GM12878 (cell line): ENCODE data around the gene CLMP. TPM values are rescaled to one million over a fixed set of nuclear protein-coding genes. Genes with fewer than 3 reads are reported as not detected.

Experiments used
- ATAC-seq: fragments of 200-7000 bp; cut with Tn5 transposase; 3 replicates; pipeline ENCODE4 v1.9.1; 2020; ENCODE audit warnings: mild to moderate bottlenecking, moderate library complexity
- BruUV-seq: library from RNA; stranded (reverse); fragments of 400-500 nt; replicated peaks from 2 replicates; lab custom pipeline; 2021; lab: Mats Ljungman, UMichigan
- CTCF ChIA-PET: fragments of 300-600 bp; sonication (Branson Sonifier 250); formaldehyde crosslinking; extraction: SDS; loops from one replicate; lab custom pipeline; 2021; ENCODE audit warnings: inconsistent platforms; lab: Yijun Ruan, JAX
- POLR2A ChIA-PET: fragments of 350-600 bp; formaldehyde crosslinking; extraction: SDS; loops from one replicate; lab custom pipeline; 2021; ENCODE audit warnings: inconsistent platforms; lab: Charles Lee
- RAD21 ChIA-PET: fragments of 300-600 bp; sonication (Branson Sonifier 250); formaldehyde crosslinking; loops from one replicate; lab custom pipeline; 2023; ENCODE audit warnings: antibody characterized with exemption; ENCODE audit not compliant: unreplicated experiment; lab: Charles Lee
- SMC1A ChIA-PET: fragments of 300-600 bp; sonication (Branson Sonifier 250); formaldehyde crosslinking; loops from one replicate; lab custom pipeline; 2023; ENCODE audit not compliant: unreplicated experiment, uncharacterized antibody; lab: Charles Lee
- DNase-seq: peaks from one replicate; pipeline ENCODE4 v3.0.0-alpha.2; 2011; ENCODE audit warnings: low read depth, low spot score
- FAIRE-seq: peaks from 3 replicates; lab custom pipeline; 2011; peaks lifted over from hg19 to GRCh38; lab: Jason Lieb, UNC
- H2AFZ ChIP-seq: 2 replicates; pipeline ENCODE4 v1.6.0; 2011; ENCODE audit warnings: low read depth, low read length, control low read depth; ENCODE audit not compliant: control insufficient read depth
- H3K27ac ChIP-seq: 2 replicates; pipeline ENCODE4 v1.5.1; 2011; ENCODE audit warnings: control low read depth; ENCODE audit not compliant: control insufficient read depth, insufficient read depth
- H3K27me3 ChIP-seq, 2 experiments: replicated peaks in 1 of 2; 2 replicates each; pipeline versions ENCODE4 v1.6.0 to v1.6.1; 2011; ENCODE audit warnings: low read length in 1 of 2; ENCODE audit not compliant: control insufficient read depth in 2 of 2, insufficient read depth in 2 of 2
- H3K36me3 ChIP-seq, 2 experiments: 2 replicates each; pipeline ENCODE4 v1.5.1; 2011; ENCODE audit warnings: low read length in 1 of 2; ENCODE audit not compliant: control insufficient read depth in 2 of 2, insufficient read depth in 2 of 2
- H3K4me1 ChIP-seq: 2 replicates; pipeline ENCODE4 v1.6.1; 2011; ENCODE audit warnings: mild to moderate bottlenecking, low read length, moderate library complexity, mixed read lengths; ENCODE audit not compliant: control insufficient read depth, insufficient read depth
- H3K4me2 ChIP-seq: 2 replicates; pipeline ENCODE4 v1.6.0; 2011; ENCODE audit warnings: control low read depth; ENCODE audit not compliant: control insufficient read depth, insufficient read depth
- H3K4me3 ChIP-seq: fragments of 200-600 bp; sonication (generic); 2 replicates; pipeline ENCODE4 v1.5.1; 2016
- H3K79me2 ChIP-seq: 2 replicates; pipeline ENCODE4 v1.6.0; 2011; ENCODE audit warnings: low read length; ENCODE audit not compliant: control insufficient read depth, insufficient read depth
- H3K9ac ChIP-seq: 2 replicates; pipeline ENCODE4 v1.8.0; 2011; ENCODE audit warnings: low read length, control low read depth, mixed read lengths; ENCODE audit not compliant: control insufficient read depth, insufficient read depth
- H3K9me3 ChIP-seq: replicated peaks from 3 replicates; pipeline ENCODE4 v1.5.1; 2011; ENCODE audit warnings: mild to moderate bottlenecking, low read length; ENCODE audit not compliant: control insufficient read depth, insufficient read depth
- H4K20me1 ChIP-seq: 2 replicates; pipeline ENCODE4 v1.6.0; 2011; ENCODE audit not compliant: control insufficient read depth, insufficient read depth
- BHLHE40 ChIP-seq, 2 experiments: fragments of 450-650 bp in 1 of 2; IDR thresholded peaks; 2 replicates each; pipeline ENCODE4 v1.6.1; 2011 to 2017; ENCODE audit warnings: low read depth in 2 of 2, borderline replicate concordance in 1 of 2, improper control_type of control experiment in 1 of 2, low read length in 1 of 2, mild to moderate bottlenecking in 1 of 2
- CEBPB ChIP-seq, 2 experiments: fragments of 150-350 bp in 1 of 2; IDR thresholded peaks; 2 replicates each; pipeline ENCODE4 v1.6.1; 2012 to 2014; ENCODE audit warnings: low read depth in 2 of 2, low read length in 2 of 2, borderline replicate concordance in 1 of 2, inconsistent platforms in 1 of 2
- CEBPZ ChIP-seq: fragments of 150-350 bp; IDR thresholded peaks from 2 replicates; pipeline ENCODE4 v1.6.1; 2016; ENCODE audit warnings: low read depth, low read length
- DPF2 ChIP-seq: fragments of 450-650 bp; IDR thresholded peaks from 2 replicates; pipeline ENCODE4 v1.6.1; 2017; ENCODE audit warnings: mild to moderate bottlenecking
- E2F4 ChIP-seq: IDR thresholded peaks from 2 replicates; pipeline ENCODE4 v1.6.1; 2012; ENCODE audit warnings: low read depth, low read length, improper control_type of control experiment
- ELK1 ChIP-seq: IDR thresholded peaks from 2 replicates; pipeline ENCODE4 v1.6.1; 2012; ENCODE audit warnings: low read depth, low read length, improper control_type of control experiment
- ESRRA ChIP-seq: IDR thresholded peaks from 2 replicates; pipeline ENCODE4 v1.6.1; 2012; ENCODE audit warnings: mild to moderate bottlenecking, low read length, improper control_type of control experiment
- HCFC1 ChIP-seq: fragments of 150-350 bp; IDR thresholded peaks from 2 replicates; pipeline ENCODE4 v1.6.1; 2014; ENCODE audit warnings: low read length
- KLF5 ChIP-seq: fragments of 450-650 bp; IDR thresholded peaks from 2 replicates; pipeline ENCODE4 v1.6.1; 2014; ENCODE audit warnings: mild to moderate bottlenecking; ENCODE audit not compliant: partially characterized antibody
- POU2F2 ChIP-seq: IDR thresholded peaks from 3 replicates; pipeline ENCODE4 v1.6.1; 2011; ENCODE audit warnings: low read depth, mild to moderate bottlenecking, low read length, borderline replicate concordance
- RFX5 ChIP-seq: IDR thresholded peaks from 2 replicates; pipeline ENCODE4 v1.6.1; 2011; ENCODE audit warnings: low read depth, low read length, improper control_type of control experiment
- SIN3A ChIP-seq: IDR thresholded peaks from 2 replicates; pipeline ENCODE4 v1.6.1; 2012; ENCODE audit warnings: low read depth, low read length, improper control_type of control experiment
- SIX5 ChIP-seq: IDR thresholded peaks from 2 replicates; pipeline ENCODE4 v1.6.1; 2011; ENCODE audit warnings: mild to moderate bottlenecking, low read depth, low read length, moderate library complexity; ENCODE audit not compliant: severe bottlenecking
- SMARCA5 ChIP-seq: fragments of 450-650 bp; IDR thresholded peaks from 2 replicates; pipeline ENCODE4 v1.6.1; 2017; ENCODE audit warnings: mild to moderate bottlenecking
- STAT3 ChIP-seq: IDR thresholded peaks from 2 replicates; pipeline ENCODE4 v1.6.1; 2011; ENCODE audit warnings: low read depth, low read length, improper control_type of control experiment
- TBL1XR1 ChIP-seq: IDR thresholded peaks from 2 replicates; pipeline ENCODE4 v1.6.1; 2012; ENCODE audit warnings: low read depth, low read length, improper control_type of control experiment
- TCF7 ChIP-seq: IDR thresholded peaks from 2 replicates; pipeline ENCODE4 v1.6.1; 2014; ENCODE audit warnings: antibody characterized with exemption, borderline replicate concordance
- ZZZ3 ChIP-seq: IDR thresholded peaks from 2 replicates; pipeline ENCODE4 v1.6.1; 2011; ENCODE audit warnings: low read depth; ENCODE audit not compliant: control insufficient read depth, insufficient read length
- WGBS: methylation state at CpG from one replicate; pipeline ENCODE4 v1.1.6; 2016; ENCODE audit warnings: low lambda C conversion rate; ENCODE audit not compliant: insufficient replicate concordance, insufficient coverage; ENCODE audit errors: missing lambda C conversion rate; 5-methylcytosine and 5-hydroxymethylcytosine counted together
- in situ Hi-C: fragments of 300-500 bp; cut with MboI; formaldehyde crosslinking; loops from 9 replicates; pipeline ENCODE4 v1.14.3; 2018; ENCODE audit warnings: mixed read lengths
- intact Hi-C: fragments of 100-400 bp; cut with micrococcal nuclease; formaldehyde crosslinking; loops from one replicate; pipeline ENCODE4 v1.14.2; 2022; ENCODE audit not compliant: unreplicated experiment
- polyA plus RNA-seq, 11 experiments: library from polyadenylated mRNA; depleted of rRNA in 4 of 11; unstranded in 6 of 11; stranded (reverse) in 5 of 11; fragments of >200 nt; fragmentation: Nextera tagmentation in 4 of 11; fragmentation: Illumina TruSeq in 1 of 11; extraction: Ambion mirVana in 4 of 11; extraction: Trizol in 1 of 11; gene quantifications; 1 replicate in 1 of 11; 2 replicates in 10 of 11; pipeline versions ENCODE4 v1.2.1 to v1.2.3, GENCODE V29; 2011 to 2016; ENCODE audit warnings: inconsistent platforms in 2 of 11, missing spikeins in 2 of 11, low read depth in 1 of 11
- total RNA-seq, 4 experiments: library from RNA; depleted of rRNA in 3 of 4; stranded (reverse); fragments of >200 nt in 3 of 4; fragmentation: Illumina TruSeq in 1 of 4; extraction: Trizol in 1 of 4; gene quantifications; 2 replicates each; pipeline versions ENCODE4 v1.2.1 to v1.2.3, GENCODE V29; 2013 to 2021

CLMP gene
- total and polyA plus RNA-seq, 10 of the 15 experiments (the other 5 are each of a cell fraction or from before 2014, with no cell fraction given) = 0.01 to 0.71 (median 0.20) TPM; not detected in 4

GRCh38 chr11:123139206-123139605 lies 55.8 kb downstream of the CLMP start (continued):
- no peak for TF ChIP-seq E2F4

GRCh38 chr11:123137431-123138224 lies 57.4 kb downstream of the CLMP start:
- Histone ChIP-seq H3K4me1 (no peaks in the 10 kb centered on the region; the same call in 1 of the 2 replicates), H3K27me3 (no peaks in the 10 kb centered on the region; a peak in 1 of 4 replicates), H3K4me3 (no peak overlapping the region), H3K4me2 (no peak overlapping the region), H3K27ac (no peak overlapping the region), H3K36me3 (no peaks in the 10 kb centered on the region), H3K9me3 (no peaks in the 10 kb centered on the region), H3K9ac (no peak overlapping the region), H2AFZ (no peak overlapping the region; the same call in 1 of the 2 replicates), H3K79me2 (no peaks in the 10 kb centered on the region), H4K20me1 (no peaks in the 10 kb centered on the region)
- SMC1A ChIA-PET = interaction anchor here (0.6 kb wide), 1 partner anchor 8 kb away, joined by 3 read pairs; no protein-coding TSS in a partner anchor
- BruUV-seq = no TSS peak
- 16% methylated on average over 24 of the region's 24 CpGs for WGBS
- CTCF ChIA-PET = no interaction called here
- ATAC-seq = no peak
- FAIRE-seq = no peak
- in situ Hi-C loops (no loop called here), intact Hi-C loops (no loop called here)
- DNase-seq = no peak
- no peak for TF ChIP-seq RFX5
- TF ChIP-seq CEBPZ = no peak
- TF ChIP-seq HCFC1 = no peak
- no peak for TF ChIP-seq ESRRA
- no peak for TF ChIP-seq TBL1XR1
- no peak for TF ChIP-seq SMARCA5
- no peak for TF ChIP-seq SIX5
- TF ChIP-seq CEBPB (IDR thresholded peaks at IDR 0.05; ENCODE audit: borderline replicate concordance in 1 of 2, low read depth in 2 of 2, low read length in 2 of 2) = no peak
- no peak for TF ChIP-seq TCF7
- TF ChIP-seq POU2F2 = no peak
- no peak for TF ChIP-seq DPF2
- TF ChIP-seq STAT3 = no peak
- TF ChIP-seq SIN3A = no peak
- TF ChIP-seq BHLHE40 (IDR thresholded peaks at IDR 0.05; ENCODE audit: borderline replicate concordance in 1 of 2, low read depth in 2 of 2, low read length in 1 of 2) = no peak
- no peak for TF ChIP-seq ZZZ3
- no peak for TF ChIP-seq KLF5
- TF ChIP-seq ELK1 = no peak
- RAD21 ChIA-PET = no interaction called here
- POLR2A ChIA-PET = no interaction called here
